IMR-90 (cell line): ENCODE measurements around the gene CREBBP.

Source experiments
- BHLHE40 ChIP-seq: fragments of 150-350 bp; IDR thresholded peaks from 2 replicates; pipeline ENCODE4 v1.6.1; 2016; ENCODE audit warnings: mild to moderate bottlenecking, low read depth, low read length
- CEBPB ChIP-seq: IDR thresholded peaks from 2 replicates; pipeline ENCODE4 v1.6.1; 2012; ENCODE audit warnings: low read depth, low read length, improper control_type of control experiment
- FOS ChIP-seq: fragments of 150-350 bp; IDR thresholded peaks from 2 replicates; pipeline ENCODE4 v1.6.1; 2016; ENCODE audit warnings: low read depth, low read length
- MAFK ChIP-seq: IDR thresholded peaks from 2 replicates; pipeline ENCODE4 v1.6.1; 2012; ENCODE audit warnings: low read depth, low read length, improper control_type of control experiment
- MAZ ChIP-seq: IDR thresholded peaks from 2 replicates; pipeline ENCODE4 v1.6.1; 2012; ENCODE audit warnings: low read depth, mild to moderate bottlenecking, low read length, improper control_type of control experiment, moderate library complexity, borderline replicate concordance
- POLR2A ChIP-seq: IDR thresholded peaks from 2 replicates; pipeline ENCODE4 v1.6.1; 2012; ENCODE audit warnings: mild to moderate bottlenecking, low read depth, low read length
- RAD21 ChIP-seq: IDR thresholded peaks from 2 replicates; pipeline ENCODE4 v1.6.1; 2012; ENCODE audit warnings: low read length, improper control_type of control experiment
- TF ChIP-seq, protein P1 (sequence below): conservative IDR thresholded peaks from 2 replicates; pipeline ENCODE4 v1.5.1; 2012; ENCODE audit warnings: mild to moderate bottlenecking, low read depth, low read length, improper control_type of control experiment
- TF ChIP-seq, protein P2 (sequence below): fragments of 150-350 bp; IDR thresholded peaks from 2 replicates; pipeline ENCODE4 v1.6.1; 2016; ENCODE audit warnings: low read depth, mild to moderate bottlenecking, low read length, moderate library complexity, borderline replicate concordance

DNA sequence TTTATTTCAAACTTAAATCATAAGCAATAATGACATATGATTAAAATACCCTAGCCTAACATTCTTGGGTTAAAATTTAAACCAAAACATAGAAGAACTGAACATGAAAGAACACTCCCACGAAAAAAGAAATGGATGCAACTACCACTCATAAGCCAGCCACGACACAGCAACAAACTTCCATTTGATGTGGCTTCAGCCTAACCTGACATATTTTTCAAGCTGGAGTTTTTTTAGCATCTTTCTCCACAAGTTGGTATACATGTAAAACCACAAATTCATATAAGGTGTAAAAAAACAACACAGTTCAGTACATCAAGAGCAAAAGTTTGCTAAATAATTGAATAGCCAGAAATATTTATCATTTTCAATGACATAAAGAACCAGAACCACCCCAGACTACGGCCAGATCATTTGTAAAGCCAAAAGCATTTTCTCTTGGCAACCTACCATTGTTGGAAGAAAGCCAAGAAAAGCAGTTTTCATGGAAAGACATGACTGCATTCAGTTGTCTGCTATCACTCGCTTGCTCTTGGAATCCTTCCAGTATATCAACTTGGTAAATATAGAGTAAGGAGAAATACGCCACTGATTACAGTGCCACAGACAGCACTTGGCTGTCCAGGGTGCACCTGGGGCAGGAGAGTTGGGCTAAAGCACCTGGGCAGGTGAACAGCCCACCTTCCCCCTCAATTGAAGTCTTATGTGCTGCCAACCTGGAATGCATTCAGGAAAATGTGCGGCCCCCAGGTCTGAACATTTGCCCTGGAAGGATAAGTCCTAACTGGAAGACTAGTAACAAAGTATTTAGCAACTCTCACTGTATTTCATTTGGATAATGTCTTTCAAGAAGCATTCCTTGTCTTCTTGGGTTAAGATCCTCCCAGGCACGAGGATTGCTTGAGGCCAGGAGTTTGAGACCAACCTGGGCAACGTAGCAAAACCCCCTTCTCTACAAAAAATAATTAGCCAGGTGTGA lies 60.5 kb downstream of the CREBBP start:
- TF ChIP-seq POLR2A, result no peak
- TF ChIP-seq BHLHE40, result no peak
- TF ChIP-seq, protein P1, sequence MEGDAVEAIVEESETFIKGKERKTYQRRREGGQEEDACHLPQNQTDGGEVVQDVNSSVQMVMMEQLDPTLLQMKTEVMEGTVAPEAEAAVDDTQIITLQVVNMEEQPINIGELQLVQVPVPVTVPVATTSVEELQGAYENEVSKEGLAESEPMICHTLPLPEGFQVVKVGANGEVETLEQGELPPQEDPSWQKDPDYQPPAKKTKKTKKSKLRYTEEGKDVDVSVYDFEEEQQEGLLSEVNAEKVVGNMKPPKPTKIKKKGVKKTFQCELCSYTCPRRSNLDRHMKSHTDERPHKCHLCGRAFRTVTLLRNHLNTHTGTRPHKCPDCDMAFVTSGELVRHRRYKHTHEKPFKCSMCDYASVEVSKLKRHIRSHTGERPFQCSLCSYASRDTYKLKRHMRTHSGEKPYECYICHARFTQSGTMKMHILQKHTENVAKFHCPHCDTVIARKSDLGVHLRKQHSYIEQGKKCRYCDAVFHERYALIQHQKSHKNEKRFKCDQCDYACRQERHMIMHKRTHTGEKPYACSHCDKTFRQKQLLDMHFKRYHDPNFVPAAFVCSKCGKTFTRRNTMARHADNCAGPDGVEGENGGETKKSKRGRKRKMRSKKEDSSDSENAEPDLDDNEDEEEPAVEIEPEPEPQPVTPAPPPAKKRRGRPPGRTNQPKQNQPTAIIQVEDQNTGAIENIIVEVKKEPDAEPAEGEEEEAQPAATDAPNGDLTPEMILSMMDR, result no peak
- no peak for TF ChIP-seq RAD21
- TF ChIP-seq MAFK, result no peak
- no peak for TF ChIP-seq CEBPB
- TF ChIP-seq FOS, result no peak
- TF ChIP-seq MAZ, result no peak
- TF ChIP-seq, protein P2, sequence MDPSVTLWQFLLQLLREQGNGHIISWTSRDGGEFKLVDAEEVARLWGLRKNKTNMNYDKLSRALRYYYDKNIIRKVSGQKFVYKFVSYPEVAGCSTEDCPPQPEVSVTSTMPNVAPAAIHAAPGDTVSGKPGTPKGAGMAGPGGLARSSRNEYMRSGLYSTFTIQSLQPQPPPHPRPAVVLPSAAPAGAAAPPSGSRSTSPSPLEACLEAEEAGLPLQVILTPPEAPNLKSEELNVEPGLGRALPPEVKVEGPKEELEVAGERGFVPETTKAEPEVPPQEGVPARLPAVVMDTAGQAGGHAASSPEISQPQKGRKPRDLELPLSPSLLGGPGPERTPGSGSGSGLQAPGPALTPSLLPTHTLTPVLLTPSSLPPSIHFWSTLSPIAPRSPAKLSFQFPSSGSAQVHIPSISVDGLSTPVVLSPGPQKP, result no peak
